H9 (cell line): ENCODE measurements around the gene SAMD14. TPM values are rescaled to one million over a fixed set of nuclear protein-coding genes. Genes with fewer than 3 reads are reported as not detected.
A peak's percentile ranks its signal among the peaks of the same experiment; 100 is the strongest.

Source experiments
- DNase-seq: peaks from one replicate; pipeline ENCODE4 v3.0.0-alpha.2; 2017
- H2AFZ ChIP-seq: one replicate; pipeline ENCODE4 v1.6.1; 2013; ENCODE audit warnings: mild to moderate bottlenecking, low read length, control low read depth, moderate library complexity
- H2AK5ac ChIP-seq: 2 replicates; pipeline ENCODE4 v1.6.1; 2013; ENCODE audit warnings: low read length, control low read depth, mixed read lengths; ENCODE audit not compliant: insufficient read length
- H2BK120ac ChIP-seq: one replicate; pipeline ENCODE4 v1.6.1; 2013; ENCODE audit warnings: low read depth, mild to moderate bottlenecking, low read length, control low read depth, inconsistent platforms; ENCODE audit not compliant: poor library complexity, severe bottlenecking
- H2BK12ac ChIP-seq: 2 replicates; pipeline ENCODE4 v1.6.1; 2013; ENCODE audit warnings: low read length, control low read depth, mixed read lengths, low read depth; ENCODE audit not compliant: insufficient read length
- H2BK15ac ChIP-seq: 2 replicates; pipeline ENCODE4 v1.6.1; 2013; ENCODE audit warnings: low read depth, low read length, control low read depth
- H2BK20ac ChIP-seq: one replicate; pipeline ENCODE4 v1.6.1; 2013; ENCODE audit warnings: low read depth, mild to moderate bottlenecking, low read length, control low read depth, inconsistent platforms; ENCODE audit not compliant: poor library complexity, severe bottlenecking
- H2BK5ac ChIP-seq: 2 replicates; pipeline ENCODE4 v1.6.1; 2013; ENCODE audit warnings: low read length, control low read depth, mixed read lengths; ENCODE audit not compliant: insufficient read length
- H3K14ac ChIP-seq: 2 replicates; pipeline ENCODE4 v1.6.1; 2013; ENCODE audit warnings: low read length, control low read depth; ENCODE audit not compliant: insufficient read depth
- H3K18ac ChIP-seq: 2 replicates; pipeline ENCODE4 v1.6.1; 2013; ENCODE audit warnings: low read depth, mild to moderate bottlenecking, mixed read lengths, low read length, control low read depth; ENCODE audit not compliant: insufficient read length
- H3K23ac ChIP-seq: 2 replicates; pipeline ENCODE4 v1.6.1; 2013; ENCODE audit warnings: low read length, control low read depth, mixed read lengths, low read depth; ENCODE audit not compliant: insufficient read length
- H3K23me2 ChIP-seq: 2 replicates; pipeline ENCODE4 v1.6.1; 2013; ENCODE audit warnings: low read depth, mild to moderate bottlenecking, mixed read lengths, low read length, control low read depth; ENCODE audit not compliant: insufficient read length, poor library complexity, severe bottlenecking
- H3K27ac ChIP-seq: 2 replicates; pipeline ENCODE4 v1.5.1; 2013; ENCODE audit warnings: low read length, control low read depth, mixed read lengths, low read depth; ENCODE audit not compliant: insufficient read length
- H3K27me3 ChIP-seq: 2 replicates; pipeline ENCODE4 v1.6.1; 2013; ENCODE audit warnings: low read length, control low read depth, inconsistent platforms; ENCODE audit not compliant: insufficient read depth
- H3K4ac ChIP-seq: 2 replicates; pipeline ENCODE4 v1.6.1; 2013; ENCODE audit warnings: low read depth, mild to moderate bottlenecking, control low read depth, inconsistent platforms, low read length, moderate library complexity
- H3K4me1 ChIP-seq: 2 replicates; pipeline ENCODE4 v1.6.1; 2013; ENCODE audit warnings: low read length, control low read depth, inconsistent platforms; ENCODE audit not compliant: insufficient read depth
- H3K4me2 ChIP-seq: 2 replicates; pipeline ENCODE4 v1.6.1; 2013; ENCODE audit warnings: low read length, control low read depth, mixed read lengths; ENCODE audit not compliant: insufficient read length, insufficient read depth
- H3K56ac ChIP-seq: 2 replicates; pipeline ENCODE4 v1.6.1; 2013; ENCODE audit warnings: low read depth, mild to moderate bottlenecking, mixed read lengths, low read length, control low read depth; ENCODE audit not compliant: insufficient read length
- H3K79me1 ChIP-seq: 2 replicates; pipeline ENCODE4 v1.6.1; 2013; ENCODE audit warnings: low read depth, mild to moderate bottlenecking, moderate library complexity, low read length, control low read depth, inconsistent platforms; ENCODE audit not compliant: insufficient read depth, poor library complexity, severe bottlenecking
- H3K79me2 ChIP-seq: 2 replicates; pipeline ENCODE4 v1.6.1; 2013; ENCODE audit warnings: low read length, control low read depth, inconsistent platforms; ENCODE audit not compliant: insufficient read depth
- H3K9ac ChIP-seq: 2 replicates; pipeline ENCODE4 v1.6.1; 2013; ENCODE audit warnings: low read length, control low read depth, mixed read lengths; ENCODE audit not compliant: insufficient read length; ENCODE audit errors: extremely low read depth
- H3K9me3 ChIP-seq: one replicate; pipeline ENCODE4 v1.6.1; 2013; ENCODE audit warnings: low read depth, low read length, inconsistent platforms; ENCODE audit not compliant: control insufficient read depth
- H3T11ph ChIP-seq: one replicate; pipeline ENCODE4 v1.6.1; 2013; ENCODE audit warnings: mild to moderate bottlenecking, low read length, control low read depth, inconsistent platforms
- H4K20me1 ChIP-seq: one replicate; pipeline ENCODE4 v1.6.1; 2013; ENCODE audit not compliant: control insufficient read depth, insufficient read length, insufficient read depth
- H4K5ac ChIP-seq: 2 replicates; pipeline ENCODE4 v1.6.1; 2013; ENCODE audit warnings: low read depth, mild to moderate bottlenecking, mixed read lengths, low read length, control low read depth; ENCODE audit not compliant: insufficient read length
- H4K8ac ChIP-seq: replicated peaks from 2 replicates; pipeline ENCODE4 v1.6.1; 2013; ENCODE audit warnings: low read length, control low read depth, mixed read lengths, low read depth; ENCODE audit not compliant: insufficient read length
- H4K91ac ChIP-seq: 2 replicates; pipeline ENCODE4 v1.6.1; 2013; ENCODE audit warnings: low read depth, mild to moderate bottlenecking, moderate library complexity, mixed read lengths, low read length, control low read depth; ENCODE audit not compliant: insufficient read length
- H3K27ac Mint-ChIP-seq, 3 experiments: 2 replicates in 2 of 3; 3 replicates in 1 of 3; pipeline ENCODE4 v1.8.0; 2020 to 2021; ENCODE audit warnings: mixed read lengths in 3 of 3, mild to moderate bottlenecking in 1 of 3, moderate library complexity in 1 of 3
- H3K27me3 Mint-ChIP-seq: 2 replicates; pipeline ENCODE4 v1.8.0; 2021; ENCODE audit warnings: low read depth, mild to moderate bottlenecking, moderate library complexity, mixed read lengths
- H3K36me3 Mint-ChIP-seq, 3 experiments: 2 replicates in 2 of 3; 3 replicates in 1 of 3; pipeline ENCODE4 v1.8.0; 2020 to 2021; ENCODE audit warnings: low read depth in 3 of 3, mixed read lengths in 3 of 3; ENCODE audit not compliant: insufficient read depth in 1 of 3
- H3K4me1 Mint-ChIP-seq, 2 experiments: 2 replicates each; pipeline ENCODE4 v1.8.0; 2020; ENCODE audit warnings: mixed read lengths in 2 of 2
- H3K4me3 Mint-ChIP-seq, 2 experiments: 2 replicates in 1 of 2; 3 replicates in 1 of 2; pipeline ENCODE4 v1.8.0; 2020 to 2021; ENCODE audit warnings: mild to moderate bottlenecking in 2 of 2, mixed read lengths in 2 of 2, moderate library complexity in 1 of 2
- H3K9me3 Mint-ChIP-seq, 2 experiments: 2 replicates in 1 of 2; 3 replicates in 1 of 2; pipeline ENCODE4 v1.8.0; 2020; ENCODE audit warnings: mild to moderate bottlenecking in 2 of 2, mixed read lengths in 2 of 2, moderate library complexity in 1 of 2
- CTCF ChIP-seq: fragments of 200-600 bp; sonication (generic); conservative IDR thresholded peaks from 3 replicates; pipeline ENCODE4 v1.8.0; 2021; ENCODE audit warnings: antibody characterized with exemption, mild to moderate bottlenecking
- WGBS: extraction: QIAGEN DNeasy Blood & Tissue Kit; methylation state at CpG from one replicate; pipeline ENCODE4 v1.1.7; 2013; ENCODE audit warnings: missing lambda C conversion rate, low lambda C conversion rate, mixed read lengths; ENCODE audit not compliant: insufficient read length; ENCODE audit errors: extremely low coverage; 5-methylcytosine and 5-hydroxymethylcytosine counted together
- total RNA-seq: library from RNA; stranded (reverse); gene quantifications from 2 replicates; pipeline ENCODE4 v1.2.1, GENCODE V29; 2021

SAMD14 gene
- total RNA-seq, 1 experiment from 2014 or later = 5.9 TPM

- no peak overlapping the region for H3K23ac ChIP-seq
- H3K27me3 ChIP-seq = no peaks in the 10 kb centered on the region
- H3K9me3 ChIP-seq = no peaks in the 10 kb centered on the region
- H2BK15ac ChIP-seq = no peak overlapping the region
- no peak overlapping the region for H2BK120ac ChIP-seq
- H2AFZ ChIP-seq = no peak overlapping the region
- H3K9ac ChIP-seq = no peak overlapping the region
- no peaks in the 10 kb centered on the region for H3K9me3 Mint-ChIP-seq
- H2AK5ac ChIP-seq = no peak overlapping the region
- TF ChIP-seq CTCF = no peak
- no peak overlapping the region for H3T11ph ChIP-seq
- H3K79me1 ChIP-seq = no peaks in the 10 kb centered on the region
- no peak overlapping the region for H3K56ac ChIP-seq
- no peak overlapping the region; the same call in 1 of the 2 replicates for H3K14ac ChIP-seq
- H3K23me2 ChIP-seq = peaks cover 2% of the 10 kb centered on the region
- no peaks in the 10 kb centered on the region for H4K20me1 ChIP-seq
- no peak overlapping the region for H4K91ac ChIP-seq
- peak; percentile 62 for DNase-seq
- H2BK12ac ChIP-seq = no peak overlapping the region
- no CpG with 5 or more reads among the region's 15 CpGs for WGBS
- H3K4me1 ChIP-seq = no peaks in the 10 kb centered on the region; the same call in 1 of the 2 replicates
- H4K5ac ChIP-seq = no peak overlapping the region
- no peak overlapping the region for H3K4ac ChIP-seq
- no peak overlapping the region for H2BK20ac ChIP-seq
- peaks cover 0 to 8% (median 4%) of the 10 kb centered on the region in 3 experiments; a peak in 5 of 7 replicates for H3K36me3 Mint-ChIP-seq
- peaks cover 19 to 37% of the 10 kb centered on the region in 2 experiments for H3K4me1 Mint-ChIP-seq
- no peak overlapping the region for H2BK5ac ChIP-seq
- no peak overlapping the region for H3K27ac ChIP-seq
- no peaks in the 10 kb centered on the region for H3K79me2 ChIP-seq
- H3K27me3 Mint-ChIP-seq = no peaks in the 10 kb centered on the region
- peak overlapping the region; percentile 14 to 54; a peak in 2 of 5 replicates for H3K4me3 Mint-ChIP-seq
- no peak overlapping the region for H3K27ac Mint-ChIP-seq
- H3K18ac ChIP-seq = no peak overlapping the region
- H3K4me2 ChIP-seq = peak overlapping the region; percentile 2
- no peak overlapping the region for H4K8ac ChIP-seq
Observed at GRCh38 chr17:50100921-50101345, 29.0 kb downstream of the SAMD14 start.
